GM10248 (cell line): ENCODE results near the gene HIGD1B.

Experiments
- CTCF ChIA-PET: fragments of 300-600 bp; sonication (Branson Sonifier 250); formaldehyde crosslinking; extraction: SDS; loops from one replicate; lab custom pipeline; 2021; ENCODE audit warnings: antibody characterized with exemption; lab: Yijun Ruan, JAX
- POLR2A ChIA-PET: fragments of 350-650 bp; sonication (Branson Sonifier 250); formaldehyde crosslinking; extraction: SDS; loops from one replicate; lab custom pipeline; 2020; ENCODE audit warnings: antibody characterized with exemption; lab: Yijun Ruan, JAX
- DNase-seq: peaks from one replicate; pipeline ENCODE4 v3.0.0; 2012; ENCODE audit errors: extremely low spot score
- TF ChIP-seq, protein P1 (sequence below): IDR thresholded peaks from 2 replicates; pipeline ENCODE4 v1.5.1; 2012; ENCODE audit warnings: mild to moderate bottlenecking, low read depth; ENCODE audit errors: extremely low read depth, missing control alignments, control extremely low read depth

HIGD1B gene

GRCh38 chr17:44847586-44847985 is at the start of gene HIGD1B:
Gene HIGD1B (plus strand): TSS chr17:44847883. CDS start chr17:44848153, 270 bp downstream.
- POLR2A ChIA-PET, result interaction anchor here (0.6 kb wide), 1 partner anchor 34 kb away, joined by 9 read pairs; no protein-coding TSS in a partner anchor
- TF ChIP-seq, protein P1, sequence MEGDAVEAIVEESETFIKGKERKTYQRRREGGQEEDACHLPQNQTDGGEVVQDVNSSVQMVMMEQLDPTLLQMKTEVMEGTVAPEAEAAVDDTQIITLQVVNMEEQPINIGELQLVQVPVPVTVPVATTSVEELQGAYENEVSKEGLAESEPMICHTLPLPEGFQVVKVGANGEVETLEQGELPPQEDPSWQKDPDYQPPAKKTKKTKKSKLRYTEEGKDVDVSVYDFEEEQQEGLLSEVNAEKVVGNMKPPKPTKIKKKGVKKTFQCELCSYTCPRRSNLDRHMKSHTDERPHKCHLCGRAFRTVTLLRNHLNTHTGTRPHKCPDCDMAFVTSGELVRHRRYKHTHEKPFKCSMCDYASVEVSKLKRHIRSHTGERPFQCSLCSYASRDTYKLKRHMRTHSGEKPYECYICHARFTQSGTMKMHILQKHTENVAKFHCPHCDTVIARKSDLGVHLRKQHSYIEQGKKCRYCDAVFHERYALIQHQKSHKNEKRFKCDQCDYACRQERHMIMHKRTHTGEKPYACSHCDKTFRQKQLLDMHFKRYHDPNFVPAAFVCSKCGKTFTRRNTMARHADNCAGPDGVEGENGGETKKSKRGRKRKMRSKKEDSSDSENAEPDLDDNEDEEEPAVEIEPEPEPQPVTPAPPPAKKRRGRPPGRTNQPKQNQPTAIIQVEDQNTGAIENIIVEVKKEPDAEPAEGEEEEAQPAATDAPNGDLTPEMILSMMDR, result no peak
- CTCF ChIA-PET, result interaction anchor here (0.9 to 2.0 kb wide), 5 partner anchors 10 to 72 kb away, joined by 5 to 8 read pairs (median 5); no protein-coding TSS in a partner anchor
- DNase-seq, result no peak

- TF ChIP-seq, protein P1, result no peak
- no peak for DNase-seq
- ChIA-PET POLR2A (no interaction called here), CTCF (interaction anchor here (1.0 to 5.5 kb wide), 8 partner anchors 10 to 337 kb away, joined by 3 to 33 read pairs (median 4); partner anchors contain the start of gene ACBD4)
These were observed 49.3 kb upstream of the HIGD1B start for GRCh38 chr17:44798356-44798755.

DNA sequence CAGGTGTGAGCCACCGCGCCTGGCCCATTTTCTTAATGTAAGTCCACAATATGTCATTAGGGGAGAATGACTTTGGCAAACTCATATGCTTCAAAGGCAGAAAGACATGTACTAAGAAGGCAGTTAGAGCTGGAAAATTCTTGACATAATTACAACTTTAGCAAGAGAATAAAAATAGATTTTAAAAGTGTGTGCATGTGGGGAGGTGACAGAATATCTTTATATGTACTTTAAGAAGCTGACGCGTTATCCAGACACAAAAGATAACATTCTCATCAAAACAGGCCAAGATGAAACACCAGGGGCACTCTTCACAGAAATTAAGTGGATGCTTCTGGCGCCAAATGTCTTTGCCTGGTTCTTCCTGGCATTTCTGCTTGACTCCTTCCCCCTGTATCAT is 45.8 kb upstream of the HIGD1B start:
- POLR2A ChIA-PET, result no interaction called here
- DNase-seq, result no peak
- CTCF ChIA-PET, result interaction anchor here (1.0 to 1.3 kb wide), 3 partner anchors 23 to 333 kb away, joined by 3 read pairs; partner anchors contain the start of gene ACBD4
- TF ChIP-seq, protein P1, result no peak

GRCh38 chr17:44804302-44805089 is 43.2 kb upstream of the HIGD1B start:
- CTCF ChIA-PET, result interaction anchor here (1.8 kb wide), 1 partner anchor 26 kb away, joined by 7 read pairs; no protein-coding TSS in a partner anchor
- POLR2A ChIA-PET, result no interaction called here
- TF ChIP-seq, protein P1, result no peak
- DNase-seq, result no peak

- CTCF ChIA-PET, result interaction anchor here (0.8 to 5.0 kb wide), 8 partner anchors 10 to 328 kb away, joined by 3 to 26 read pairs (median 4); partner anchors contain the start of gene ACBD4
- TF ChIP-seq, protein P1, result no peak
- POLR2A ChIA-PET, result no interaction called here
- no peak for DNase-seq
These were observed 40.4 kb upstream of the HIGD1B start for GRCh38 chr17:44807093-44807816.

DNA sequence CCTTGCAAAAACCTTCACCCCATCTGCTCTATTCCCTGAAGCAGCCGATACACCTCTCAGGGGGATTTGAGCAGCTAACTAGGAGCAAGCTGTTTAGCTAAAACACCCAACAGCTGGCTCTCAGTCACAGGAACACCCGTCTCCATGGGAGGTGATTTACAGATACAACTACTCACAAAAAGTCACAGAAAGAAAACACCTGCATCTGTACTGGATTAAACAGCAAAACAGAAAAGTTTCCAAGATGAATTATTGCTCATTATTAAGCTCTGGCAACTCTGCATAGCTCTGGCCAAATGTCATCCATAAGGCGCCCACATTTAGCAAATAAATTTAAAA is 39.9 kb upstream of the HIGD1B start:
- ChIA-PET CTCF (interaction anchor here (0.8 to 5.0 kb wide), 7 partner anchors 11 to 328 kb away, joined by 3 to 26 read pairs (median 3); partner anchors contain the start of gene ACBD4), POLR2A (no interaction called here)
- TF ChIP-seq, protein P1, result no peak
- peak; percentile 32 for DNase-seq
